Measurements from ENCODE around the gene G2E3. TPM values are rescaled to one million over a fixed set of nuclear protein-coding genes. Genes with fewer than 3 reads are reported as not detected.
"Not testable (repeated sequence)": the region's sequence is repeated elsewhere in the genome, so short reads cannot be mapped to it uniquely, and the experiment has no call there.

Gene G2E3
- total and polyA plus RNA-seq, 2 of the 4 experiments (the other 2 are of a cell fraction), result 9.6 to 19.4 TPM

- TF ChIP-seq CEBPB (IDR thresholded peaks at IDR 0.05; ENCODE audit: low read depth, low read length), result peak; percentile 86
- BruUV-seq (replicated peaks); H3K4me1 ChIP-seq (ENCODE audit: control insufficient read depth, insufficient read depth, low read length); H2BK5ac ChIP-seq (ENCODE audit: low read depth, low read length, poor library complexity, severe bottlenecking); H2AK5ac ChIP-seq (ENCODE audit: low read depth, low read length); H3K4ac ChIP-seq (ENCODE audit: low read depth, low read length); ATAC-seq (ENCODE audit: low read depth); H4K91ac ChIP-seq (ENCODE audit: insufficient read depth, low read depth, low read length); H2AFZ ChIP-seq (replicated peaks; ENCODE audit: low read length, poor library complexity); H2AK9ac ChIP-seq (replicated peaks; ENCODE audit: low read depth, low read length, poor library complexity); in situ Hi-C loops (cut with MboI; ENCODE audit: low sequenced_read_pairs); H2BK120ac ChIP-seq (ENCODE audit: low read depth, low read length); H3K4me2 ChIP-seq (ENCODE audit: low read depth, low read length); H4K5ac ChIP-seq (ENCODE audit: low read depth, low read length); H3K4me3 ChIP-seq (ENCODE audit: insufficient read depth, low read depth, low read length); CTCF ChIA-PET; H3K18ac ChIP-seq (ENCODE audit: low read depth, low read length); dilution Hi-C loops (cut with HindIII; ENCODE audit: low sequenced_read_pairs, unreplicated experiment); H3K27me3 ChIP-seq (ENCODE audit: control insufficient read depth, insufficient read depth, low read length); H3K9me3 ChIP-seq (ENCODE audit: control insufficient read depth, insufficient read depth, low read length); H2BK15ac ChIP-seq (ENCODE audit: low read depth, low read length); H3K36me3 ChIP-seq (ENCODE audit: control insufficient read depth, insufficient read depth, low read length); H3K56ac ChIP-seq (ENCODE audit: extremely low read depth, insufficient read depth, low read length); POLR2A ChIA-PET (ENCODE audit: unreplicated experiment); H3K14ac ChIP-seq (replicated peaks; ENCODE audit: low read depth, low read length); H3K23ac ChIP-seq (ENCODE audit: low read depth, low read length); H3K27ac ChIP-seq (ENCODE audit: insufficient read depth, low read length); H2BK20ac ChIP-seq (ENCODE audit: low read depth, low read length); intact Hi-C loops (cut with micrococcal nuclease); H3K9ac ChIP-seq (ENCODE audit: low read depth, low read length): not testable (repeated sequence)
- Histone ChIP-seq H3K9me1 (ENCODE audit: insufficient read depth, low read length) (peaks cover 10% of the 10 kb centered on the region), H3K79me1 (ENCODE audit: low read depth in 1 of 2, low read length in 2 of 2) (peaks cover 13 to 47% of the 10 kb centered on the region in 2 experiments), H4K20me1 (ENCODE audit: insufficient read depth, low read length) (peaks cover 36% of the 10 kb centered on the region; the same call in 1 of the 2 replicates), H4K8ac (ENCODE audit: low read depth in 2 of 2, low read length in 2 of 2) (peak overlapping the region in 1 of 2 experiments; percentile 48; a peak in 1 of 4 replicates)
- DNase-seq, result peak; percentile 37
- 100% methylated on average over 2 of the region's 8 CpGs; no CpG with 5 or more reads in 1 of the 2 experiments for WGBS, 2 experiments (ENCODE audit: extremely low coverage in 2 of 2, insufficient read length in 1 of 2)
These were observed 70.5 kb downstream of the G2E3 start for GRCh38 chr14:30629432-30629831.

All from IMR-90 (cell line).